Subcutaneous adipose tissue (tissue), 4 donors: ENCODE results near the gene DUSP18. TPM values are rescaled to one million over a fixed set of nuclear protein-coding genes. Genes with fewer than 3 reads are reported as not detected.

ENCODE experiments used
- total RNA-seq, 4 donors: library from RNA; depleted of rRNA; stranded (reverse); fragments of >200 nt; gene quantifications; one replicate each; pipeline ENCODE4 v1.1.0, GENCODE V29; 2016
- TF ChIP-seq, protein P1 (sequence below): fragments of 450-650 bp; IDR thresholded peaks from one replicate; pipeline ENCODE4 v1.5.1; 2016; ENCODE audit warnings: low read depth, mild to moderate bottlenecking, control low read depth, antibody characterized with exemption, moderate library complexity

The DUSP18 gene
- total RNA-seq, 4 donors from 2014 or later, result 3.8 to 13.1 (median 7.6) TPM

- TF ChIP-seq, protein P1, sequence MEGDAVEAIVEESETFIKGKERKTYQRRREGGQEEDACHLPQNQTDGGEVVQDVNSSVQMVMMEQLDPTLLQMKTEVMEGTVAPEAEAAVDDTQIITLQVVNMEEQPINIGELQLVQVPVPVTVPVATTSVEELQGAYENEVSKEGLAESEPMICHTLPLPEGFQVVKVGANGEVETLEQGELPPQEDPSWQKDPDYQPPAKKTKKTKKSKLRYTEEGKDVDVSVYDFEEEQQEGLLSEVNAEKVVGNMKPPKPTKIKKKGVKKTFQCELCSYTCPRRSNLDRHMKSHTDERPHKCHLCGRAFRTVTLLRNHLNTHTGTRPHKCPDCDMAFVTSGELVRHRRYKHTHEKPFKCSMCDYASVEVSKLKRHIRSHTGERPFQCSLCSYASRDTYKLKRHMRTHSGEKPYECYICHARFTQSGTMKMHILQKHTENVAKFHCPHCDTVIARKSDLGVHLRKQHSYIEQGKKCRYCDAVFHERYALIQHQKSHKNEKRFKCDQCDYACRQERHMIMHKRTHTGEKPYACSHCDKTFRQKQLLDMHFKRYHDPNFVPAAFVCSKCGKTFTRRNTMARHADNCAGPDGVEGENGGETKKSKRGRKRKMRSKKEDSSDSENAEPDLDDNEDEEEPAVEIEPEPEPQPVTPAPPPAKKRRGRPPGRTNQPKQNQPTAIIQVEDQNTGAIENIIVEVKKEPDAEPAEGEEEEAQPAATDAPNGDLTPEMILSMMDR, result no peak
Measured at GRCh38 chr22:30697975-30698374, 30.3 kb upstream of the DUSP18 start.

GRCh38 chr22:30695871-30696655 is 28.4 kb upstream of the DUSP18 start:
- TF ChIP-seq, protein P1, result no peak

DNA sequence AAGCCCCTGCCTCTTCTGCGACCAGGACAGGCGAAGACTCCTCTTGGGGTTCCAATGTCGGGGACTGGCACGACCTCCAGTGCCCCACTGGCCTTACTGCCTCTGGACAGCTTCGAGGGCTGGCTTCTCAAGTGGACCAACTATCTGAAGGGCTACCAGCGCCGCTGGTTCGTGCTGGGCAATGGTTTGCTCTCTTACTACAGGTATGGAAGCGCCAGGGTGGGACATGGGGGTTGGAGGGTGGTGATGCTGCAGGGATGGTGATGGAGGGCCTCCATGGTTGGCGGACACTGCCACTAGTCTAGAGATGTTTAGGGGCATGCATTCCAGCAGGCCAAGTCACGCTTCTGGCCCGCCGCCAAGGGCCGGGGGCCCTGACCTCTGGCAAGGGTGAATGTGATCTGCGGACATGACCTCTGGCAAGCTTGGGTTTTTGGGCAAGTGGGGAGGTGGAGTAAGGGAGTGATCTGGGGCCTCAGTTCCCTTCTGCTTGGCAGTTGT is 27.7 kb upstream of the DUSP18 start:
- TF ChIP-seq, protein P1, result no peak

DNA sequence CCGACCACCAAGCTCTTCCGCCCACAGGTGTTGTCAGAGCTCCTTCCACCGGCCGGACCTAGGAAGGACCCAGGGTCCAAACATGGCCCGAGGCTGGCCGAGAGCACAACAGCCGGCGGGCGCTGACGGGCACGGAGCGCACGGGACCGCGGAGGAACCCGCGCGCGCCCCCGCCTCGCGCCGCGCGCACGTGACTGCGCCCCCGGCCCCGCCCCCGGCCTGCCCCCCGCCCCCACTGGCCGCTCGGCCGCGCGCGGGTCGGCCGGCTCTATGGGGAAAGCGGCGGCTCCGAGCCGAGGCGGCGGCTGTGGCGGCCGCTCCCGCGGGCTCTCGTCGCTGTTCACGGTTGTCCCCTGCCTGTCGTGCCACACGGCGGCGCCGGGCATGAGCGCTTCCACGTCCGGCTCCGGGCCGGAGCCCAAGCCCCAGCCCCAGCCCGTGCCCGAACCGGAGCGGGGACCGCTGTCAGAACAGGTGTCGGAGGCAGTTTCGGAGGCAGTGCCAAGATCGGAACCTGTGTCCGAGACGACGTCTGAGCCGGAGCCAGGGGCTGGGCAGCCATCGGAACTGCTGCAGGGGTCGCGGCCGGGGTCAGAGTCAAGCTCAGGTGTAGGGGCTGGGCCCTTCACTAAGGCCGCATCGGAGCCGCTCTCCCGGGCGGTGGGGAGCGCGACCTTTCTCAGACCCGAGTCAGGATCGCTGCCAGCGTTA is 27.1 kb upstream of the DUSP18 start, which contains the start of gene OSBP2:
Gene OSBP2, plus strand, starts transcription at position 235 of the 711 bp plus-strand sequence. Its CDS starts 36 bp downstream, at position 271.
- TF ChIP-seq, protein P1, result no peak

- TF ChIP-seq, protein P1, result no peak
Measured at GRCh38 chr22:30694171-30694639, 26.5 kb upstream of the DUSP18 start.

GRCh38 chr22:30691204-30691603 is 23.5 kb upstream of the DUSP18 start:
- TF ChIP-seq, protein P1, result no peak

GRCh38 chr22:30689622-30690021 is 21.9 kb upstream of the DUSP18 start:
- TF ChIP-seq, protein P1, result no peak
